C4-2B (cell line): ENCODE results near the gene TOP3B.

Experiments used
- ZFX ChIP-seq: fragments of 450-650 bp; IDR thresholded peaks from 2 replicates; pipeline ENCODE4 v1.6.1; 2017
- TF ChIP-seq, protein P1 (sequence below): fragments of 450-650 bp; conservative IDR thresholded peaks from 2 replicates; pipeline ENCODE4 v1.5.1; 2017; ENCODE audit warnings: mild to moderate bottlenecking

DNA sequence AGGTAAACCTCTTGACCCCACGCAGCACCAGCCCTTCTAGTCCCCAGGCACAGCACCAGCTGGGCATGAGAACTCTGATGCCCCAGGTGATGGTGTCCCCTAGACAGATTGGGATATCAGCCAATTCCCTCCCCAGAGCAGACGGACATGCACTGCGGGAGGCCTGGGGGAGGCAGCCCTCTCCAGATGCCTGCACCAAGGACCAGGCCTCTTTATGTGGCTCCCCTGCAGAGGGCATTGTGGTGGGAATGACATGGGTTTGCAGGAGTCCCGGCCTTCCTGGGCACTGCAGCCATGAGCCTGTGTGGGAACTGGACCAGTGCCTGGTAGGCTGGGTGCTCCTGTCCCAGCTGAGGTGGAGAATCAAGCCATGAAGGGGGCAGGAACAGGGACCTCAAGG, 55.9 kb downstream of the TOP3B start:
- TF ChIP-seq, protein P1, sequence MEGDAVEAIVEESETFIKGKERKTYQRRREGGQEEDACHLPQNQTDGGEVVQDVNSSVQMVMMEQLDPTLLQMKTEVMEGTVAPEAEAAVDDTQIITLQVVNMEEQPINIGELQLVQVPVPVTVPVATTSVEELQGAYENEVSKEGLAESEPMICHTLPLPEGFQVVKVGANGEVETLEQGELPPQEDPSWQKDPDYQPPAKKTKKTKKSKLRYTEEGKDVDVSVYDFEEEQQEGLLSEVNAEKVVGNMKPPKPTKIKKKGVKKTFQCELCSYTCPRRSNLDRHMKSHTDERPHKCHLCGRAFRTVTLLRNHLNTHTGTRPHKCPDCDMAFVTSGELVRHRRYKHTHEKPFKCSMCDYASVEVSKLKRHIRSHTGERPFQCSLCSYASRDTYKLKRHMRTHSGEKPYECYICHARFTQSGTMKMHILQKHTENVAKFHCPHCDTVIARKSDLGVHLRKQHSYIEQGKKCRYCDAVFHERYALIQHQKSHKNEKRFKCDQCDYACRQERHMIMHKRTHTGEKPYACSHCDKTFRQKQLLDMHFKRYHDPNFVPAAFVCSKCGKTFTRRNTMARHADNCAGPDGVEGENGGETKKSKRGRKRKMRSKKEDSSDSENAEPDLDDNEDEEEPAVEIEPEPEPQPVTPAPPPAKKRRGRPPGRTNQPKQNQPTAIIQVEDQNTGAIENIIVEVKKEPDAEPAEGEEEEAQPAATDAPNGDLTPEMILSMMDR, result no peak
- TF ChIP-seq ZFX, result no peak
